ENCODE data around the gene NDE1. TPM values are rescaled to one million over a fixed set of nuclear protein-coding genes. Genes with fewer than 3 reads are reported as not detected.

NDE1 gene
- total and polyA plus RNA-seq, 2 of the 4 experiments (the other 2 are of a cell fraction), result 22.7 to 29.2 TPM

DNA sequence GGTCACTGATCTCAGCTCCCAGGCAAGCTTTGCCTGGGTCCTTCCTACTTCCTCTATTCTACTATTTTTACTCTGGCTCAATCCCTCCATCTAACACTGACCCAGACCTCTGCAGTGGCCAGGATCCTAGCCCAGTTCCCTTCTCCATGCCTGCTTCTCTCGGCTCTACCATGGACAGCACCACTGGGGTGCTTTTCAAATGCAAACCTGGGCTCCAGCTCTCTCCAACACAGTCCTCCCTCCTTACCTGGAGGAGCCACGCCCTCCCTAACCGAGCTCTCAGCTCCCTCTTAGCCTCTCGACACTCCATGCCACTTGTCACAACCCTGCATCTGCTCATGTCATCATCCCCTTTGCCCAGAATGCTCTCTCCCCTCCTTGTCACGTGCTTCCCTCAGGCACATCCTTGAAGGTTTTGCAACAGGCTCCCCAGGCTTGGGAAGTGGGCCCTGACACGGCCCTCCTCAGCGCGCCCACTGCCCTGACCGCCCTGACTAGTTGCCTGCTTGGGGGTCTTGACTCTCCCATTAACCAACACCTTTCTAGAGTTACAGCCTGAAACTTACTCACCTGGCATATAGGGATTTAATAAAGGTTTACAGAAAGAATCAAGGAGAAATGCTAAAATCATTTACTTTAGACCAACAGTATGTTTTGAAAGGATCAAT, 48.7 kb upstream of the NDE1 start:
- in situ Hi-C loops (cut with MboI; ENCODE audit: low sequenced_read_pairs) (no loop called here), dilution Hi-C loops (cut with HindIII; ENCODE audit: low sequenced_read_pairs, unreplicated experiment) (no loop called here), intact Hi-C loops (cut with micrococcal nuclease) (no loop called here)
- CTCF ChIA-PET, result interaction anchor here (0.6 kb wide), 1 partner anchor 54 kb away, joined by 3 read pairs; no protein-coding TSS in a partner anchor
- H3K9me3 ChIP-seq (ENCODE audit: control insufficient read depth, insufficient read depth, low read length), result no peaks in the 10 kb centered on the region
- no peak overlapping the region for H4K5ac ChIP-seq (ENCODE audit: low read depth, low read length)
- no peaks in the 10 kb centered on the region for H3K27me3 ChIP-seq (ENCODE audit: control insufficient read depth, insufficient read depth, low read length)
- no peak overlapping the region for H4K91ac ChIP-seq (ENCODE audit: insufficient read depth, low read depth, low read length)
- no peak overlapping the region for H3K4me2 ChIP-seq (ENCODE audit: low read depth, low read length)
- TF ChIP-seq MAFK (IDR thresholded peaks at IDR 0.05; ENCODE audit: low read depth, low read length), result no peak
- TF ChIP-seq NFE2L2 (IDR thresholded peaks at IDR 0.05; ENCODE audit: low read depth, low read length), result no peak
- no peak for TF ChIP-seq POLR2A (IDR thresholded peaks at IDR 0.05; ENCODE audit: low read depth, low read length)
- peaks cover 0 to 7% of the 10 kb centered on the region in 2 experiments; a peak in 1 of 4 replicates for H3K79me1 ChIP-seq (ENCODE audit: low read depth in 1 of 2, low read length in 2 of 2)
- H4K8ac ChIP-seq (ENCODE audit: low read depth in 2 of 2, low read length in 2 of 2), result no peak overlapping the region
- H3K4me3 ChIP-seq (ENCODE audit: insufficient read depth, low read depth, low read length), result no peak overlapping the region
- H2AK9ac ChIP-seq (replicated peaks; ENCODE audit: low read depth, low read length, poor library complexity), result no peak overlapping the region
- WGBS, 2 experiments (ENCODE audit: extremely low coverage in 2 of 2, insufficient read length in 1 of 2), result 73% methylated on average over 5 of the region's 9 CpGs; no CpG with 5 or more reads in 1 of the 2 experiments
- DNase-seq, result no peak
- H3K23ac ChIP-seq (ENCODE audit: low read depth, low read length), result no peak overlapping the region
- peaks cover 9% of the 10 kb centered on the region for H3K9me1 ChIP-seq (ENCODE audit: insufficient read depth, low read length)
- H2AK5ac ChIP-seq (ENCODE audit: low read depth, low read length), result no peak overlapping the region
- H3K4ac ChIP-seq (ENCODE audit: low read depth, low read length), result no peak overlapping the region
- no peak for ATAC-seq (ENCODE audit: low read depth)
- no peak overlapping the region for H2BK120ac ChIP-seq (ENCODE audit: low read depth, low read length)
- no peaks in the 10 kb centered on the region for H3K4me1 ChIP-seq (ENCODE audit: control insufficient read depth, insufficient read depth, low read length)
- H2AFZ ChIP-seq (replicated peaks; ENCODE audit: low read length, poor library complexity), result no peak overlapping the region
- H2BK5ac ChIP-seq (ENCODE audit: low read depth, low read length, poor library complexity, severe bottlenecking), result no peak overlapping the region
- POLR2A ChIA-PET (ENCODE audit: unreplicated experiment), result no interaction called here
- no peak overlapping the region for H3K9ac ChIP-seq (ENCODE audit: low read depth, low read length)
- no peak overlapping the region for H3K27ac ChIP-seq (ENCODE audit: insufficient read depth, low read length)
- no peak overlapping the region for H2BK15ac ChIP-seq (ENCODE audit: low read depth, low read length)
- H3K56ac ChIP-seq (ENCODE audit: extremely low read depth, insufficient read depth, low read length), result no peak overlapping the region
- H3K18ac ChIP-seq (ENCODE audit: low read depth, low read length), result no peak overlapping the region
- peaks cover 74% of the 10 kb centered on the region for H3K36me3 ChIP-seq (ENCODE audit: control insufficient read depth, insufficient read depth, low read length)
- no peaks in the 10 kb centered on the region; the same call in 1 of the 2 replicates for H4K20me1 ChIP-seq (ENCODE audit: insufficient read depth, low read length)
- H2BK20ac ChIP-seq (ENCODE audit: low read depth, low read length), result no peak overlapping the region
- BruUV-seq (replicated peaks), result no TSS peak
- no peak overlapping the region for H3K14ac ChIP-seq (replicated peaks; ENCODE audit: low read depth, low read length)

All from IMR-90 (cell line).